BJ (cell line): ENCODE results near the gene YKT6. TPM values are rescaled to one million over a fixed set of nuclear protein-coding genes. Genes with fewer than 3 reads are reported as not detected.

ENCODE experiments used
- CTCF ChIA-PET: fragments of 350-600 bp; formaldehyde crosslinking; extraction: SDS; loops from one replicate; lab custom pipeline; 2021; ENCODE audit warnings: antibody characterized with exemption, inconsistent platforms; lab: Yijun Ruan, JAX
- POLR2A ChIA-PET: fragments of 300-600 bp; sonication (Branson Sonifier 250); formaldehyde crosslinking; extraction: SDS; loops from one replicate; lab custom pipeline; 2021; ENCODE audit warnings: antibody characterized with exemption; lab: Charles Lee
- DNase-seq: peaks from one replicate; pipeline ENCODE4 v3.0.0-alpha.2; 2011; ENCODE audit warnings: low read depth
- H3K27me3 ChIP-seq: 2 replicates; pipeline ENCODE4 v1.6.0; 2011; ENCODE audit warnings: low read length; ENCODE audit not compliant: control insufficient read depth, insufficient read depth
- H3K36me3 ChIP-seq: 2 replicates; pipeline ENCODE4 v1.5.1; 2011; ENCODE audit warnings: low read length; ENCODE audit not compliant: control insufficient read depth, insufficient read depth
- H3K4me3 ChIP-seq: 2 replicates; pipeline ENCODE4 v1.5.1; 2011; ENCODE audit warnings: low read depth, mild to moderate bottlenecking, control low read depth, low read length
- CTCF ChIP-seq: IDR thresholded peaks from 2 replicates; pipeline ENCODE4 v1.5.1; 2011; ENCODE audit warnings: low read depth, mild to moderate bottlenecking, control low read depth, inconsistent platforms, low read length, moderate library complexity; ENCODE audit not compliant: insufficient read depth
- polyA plus RNA-seq: library from polyadenylated mRNA; depleted of rRNA; stranded (reverse); fragments of >200 nt; gene quantifications from 2 replicates; pipeline ENCODE4 v1.2.3, GENCODE V29; 2011

YKT6 gene
- polyA plus RNA-seq, 1 experiment: 160 TPM

GRCh38 chr7:44155191-44156185 is 45.3 kb upstream of the YKT6 start:
- TF ChIP-seq CTCF: no peak
- DNase-seq: no peak
- Histone ChIP-seq H3K27me3 (no peaks in the 10 kb centered on the region), H3K4me3 (no peak overlapping the region), H3K36me3 (no peaks in the 10 kb centered on the region)
- ChIA-PET CTCF (interaction anchor here (1.0 kb wide), 1 partner anchor 40 kb away, joined by 3 read pairs; no protein-coding TSS in a partner anchor), POLR2A (no interaction called here)

GRCh38 chr7:44156453-44157010 is 44.2 kb upstream of the YKT6 start:
- POLR2A ChIA-PET: no interaction called here
- TF ChIP-seq CTCF: no peak
- H3K4me3 ChIP-seq: no peak overlapping the region
- CTCF ChIA-PET: interaction anchor here (1.8 kb wide), 1 partner anchor 45 kb away, joined by 5 read pairs; the partner anchor contains the start of gene YKT6
- H3K27me3 ChIP-seq: no peaks in the 10 kb centered on the region
- no peaks in the 10 kb centered on the region for H3K36me3 ChIP-seq
- no peak for DNase-seq

GRCh38 chr7:44157116-44158080 is 43.4 kb upstream of the YKT6 start:
- no peak for DNase-seq
- CTCF ChIA-PET: interaction anchor here (1.8 kb wide), 1 partner anchor 44 kb away, joined by 5 read pairs; the partner anchor contains the start of gene YKT6
- Histone ChIP-seq H3K4me3 (no peak overlapping the region), H3K27me3 (no peaks in the 10 kb centered on the region), H3K36me3 (no peaks in the 10 kb centered on the region)
- no peak for TF ChIP-seq CTCF
- POLR2A ChIA-PET: no interaction called here

DNA sequence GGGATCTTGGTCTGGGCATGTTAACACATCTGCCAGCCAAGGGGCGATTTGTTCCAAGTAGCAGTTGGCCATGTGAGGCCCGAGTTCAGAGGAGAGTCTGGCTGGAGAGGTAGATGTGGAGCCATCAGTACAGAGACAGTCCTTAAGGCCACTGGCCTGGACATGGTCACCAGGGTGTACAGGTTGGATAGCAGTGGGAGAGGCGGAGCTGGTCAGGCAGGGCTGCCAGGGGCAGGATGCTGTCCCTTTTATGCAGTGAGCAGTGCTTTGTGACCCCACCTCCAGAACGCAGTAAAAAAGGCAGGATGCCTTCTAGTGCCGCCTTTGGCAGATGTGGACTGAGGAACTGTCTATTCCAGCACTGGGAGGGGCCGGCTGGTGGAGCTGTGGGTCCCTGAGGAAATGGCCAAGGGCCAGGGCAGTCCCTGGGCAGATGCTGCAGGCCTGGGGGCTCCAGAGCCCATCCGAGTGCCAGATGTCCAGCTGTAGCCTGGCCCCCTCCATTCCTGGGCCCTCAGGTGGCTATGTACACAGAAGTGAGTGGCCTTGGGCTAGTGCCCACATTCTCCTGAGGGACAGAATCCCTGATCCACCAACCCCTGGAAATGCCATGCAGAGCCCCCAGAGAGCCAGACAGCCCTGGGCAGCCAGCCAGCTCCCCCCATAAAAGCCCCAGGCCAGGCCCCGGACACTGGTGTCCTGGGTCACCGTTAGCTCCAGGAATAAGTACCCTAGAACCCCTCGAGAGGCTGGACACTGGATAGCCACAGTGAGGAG is 42.5 kb upstream of the YKT6 start:
- no peak overlapping the region for H3K4me3 ChIP-seq
- DNase-seq: no peak
- CTCF ChIA-PET: interaction anchor here (1.8 kb wide), 1 partner anchor 43 kb away, joined by 5 read pairs; the partner anchor contains the start of gene YKT6
- H3K27me3 ChIP-seq: no peaks in the 10 kb centered on the region
- POLR2A ChIA-PET: no interaction called here
- no peaks in the 10 kb centered on the region for H3K36me3 ChIP-seq
- TF ChIP-seq CTCF: no peak
